Esophagus muscularis mucosa (tissue), 4 donors: Measurements from ENCODE around the gene CCDC150.

Experiments
- CTCF ChIP-seq, 3 experiments: fragments of 200-600 bp in 2 of 3; fragments of 450-650 bp in 1 of 3; sonication (generic) in 2 of 3; IDR thresholded peaks; one replicate each; pipeline ENCODE4 v1.5.1; 2017 to 2019; ENCODE audit warnings: antibody characterized with exemption in 3 of 3, mild to moderate bottlenecking in 2 of 3, moderate library complexity in 1 of 3
- EP300 ChIP-seq: sonication (generic); formaldehyde crosslinking; IDR thresholded peaks from one replicate; pipeline ENCODE4 v1.6.1; 2017; ENCODE audit warnings: antibody characterized with exemption
- POLR2A ChIP-seq: fragments of 450-650 bp; IDR thresholded peaks from one replicate; pipeline ENCODE4 v1.6.1; 2017; ENCODE audit warnings: antibody characterized with exemption, moderate library complexity, mild to moderate bottlenecking, low read depth
- POLR2AphosphoS5 ChIP-seq, 2 donors: sonication (generic); formaldehyde crosslinking; IDR thresholded peaks; one replicate each; pipeline ENCODE4 v1.6.1; 2017; ENCODE audit warnings: antibody characterized with exemption in 2 of 2

DNA sequence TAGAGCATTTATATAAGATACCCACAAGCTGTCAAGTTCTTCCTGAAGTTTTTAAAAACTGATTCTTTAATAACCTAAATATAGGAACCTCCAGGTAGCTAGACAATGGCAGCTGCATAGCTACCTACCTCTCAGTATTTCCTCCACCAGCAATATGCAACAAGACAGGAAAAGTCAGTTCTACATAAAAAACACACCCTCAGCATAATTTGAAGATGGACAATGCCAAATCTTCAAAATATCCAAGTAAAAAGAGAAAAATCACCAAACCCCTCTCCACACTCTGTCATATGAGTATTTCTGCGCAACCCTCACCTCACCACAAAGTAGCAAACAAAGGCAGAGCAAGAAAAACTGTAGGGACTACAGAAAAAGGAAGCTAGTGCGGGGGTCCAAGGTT lies 108.6 kb downstream of the CCDC150 start:
- TF ChIP-seq CTCF (IDR thresholded peaks at IDR 0.05) (no peak), POLR2A (no peak), EP300 (no peak), POLR2AphosphoS5 (IDR thresholded peaks at IDR 0.05) (no peak)
